GM12875 (cell line): ENCODE measurements around the gene PDZD8.
"Not testable (repeated sequence)": the region's sequence is repeated elsewhere in the genome, so short reads cannot be mapped to it uniquely, and the experiment has no call there.

Experiments used
- H3K4me3 ChIP-seq: one replicate; pipeline ENCODE4 v1.5.1; 2011; ENCODE audit warnings: low read depth, low read length, control low read depth
- TF ChIP-seq, protein P1 (sequence below): IDR thresholded peaks from 2 replicates; pipeline ENCODE4 v1.5.1; 2011; ENCODE audit warnings: low read depth, mild to moderate bottlenecking, control low read depth, inconsistent platforms, low read length, moderate library complexity, borderline replicate concordance; ENCODE audit not compliant: insufficient read depth

Gene PDZD8

GRCh38 chr10:117316701-117317100 is 58.5 kb downstream of the PDZD8 start:
- no peak overlapping the region for H3K4me3 ChIP-seq
- TF ChIP-seq, protein P1, sequence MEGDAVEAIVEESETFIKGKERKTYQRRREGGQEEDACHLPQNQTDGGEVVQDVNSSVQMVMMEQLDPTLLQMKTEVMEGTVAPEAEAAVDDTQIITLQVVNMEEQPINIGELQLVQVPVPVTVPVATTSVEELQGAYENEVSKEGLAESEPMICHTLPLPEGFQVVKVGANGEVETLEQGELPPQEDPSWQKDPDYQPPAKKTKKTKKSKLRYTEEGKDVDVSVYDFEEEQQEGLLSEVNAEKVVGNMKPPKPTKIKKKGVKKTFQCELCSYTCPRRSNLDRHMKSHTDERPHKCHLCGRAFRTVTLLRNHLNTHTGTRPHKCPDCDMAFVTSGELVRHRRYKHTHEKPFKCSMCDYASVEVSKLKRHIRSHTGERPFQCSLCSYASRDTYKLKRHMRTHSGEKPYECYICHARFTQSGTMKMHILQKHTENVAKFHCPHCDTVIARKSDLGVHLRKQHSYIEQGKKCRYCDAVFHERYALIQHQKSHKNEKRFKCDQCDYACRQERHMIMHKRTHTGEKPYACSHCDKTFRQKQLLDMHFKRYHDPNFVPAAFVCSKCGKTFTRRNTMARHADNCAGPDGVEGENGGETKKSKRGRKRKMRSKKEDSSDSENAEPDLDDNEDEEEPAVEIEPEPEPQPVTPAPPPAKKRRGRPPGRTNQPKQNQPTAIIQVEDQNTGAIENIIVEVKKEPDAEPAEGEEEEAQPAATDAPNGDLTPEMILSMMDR: no peak

DNA sequence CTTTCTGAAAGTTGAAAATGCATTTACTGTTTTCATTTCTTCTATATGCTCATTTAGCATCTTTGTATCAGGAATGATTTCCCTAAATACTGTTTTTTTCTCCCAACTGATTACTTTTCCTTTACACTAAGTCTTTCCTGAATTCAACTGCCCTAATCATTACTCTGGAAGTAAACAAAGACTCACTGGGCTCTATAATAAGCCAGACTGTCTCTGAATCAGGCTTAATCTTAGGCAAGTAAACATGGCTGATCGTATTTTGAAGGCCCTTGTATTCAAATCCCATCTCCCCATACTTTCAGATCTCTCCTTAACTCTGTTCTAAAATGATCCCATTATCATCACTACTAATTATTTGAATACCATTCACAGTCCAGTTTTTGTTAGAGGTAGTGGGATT is 61.6 kb downstream of the PDZD8 start:
- TF ChIP-seq, protein P1: no peak

DNA sequence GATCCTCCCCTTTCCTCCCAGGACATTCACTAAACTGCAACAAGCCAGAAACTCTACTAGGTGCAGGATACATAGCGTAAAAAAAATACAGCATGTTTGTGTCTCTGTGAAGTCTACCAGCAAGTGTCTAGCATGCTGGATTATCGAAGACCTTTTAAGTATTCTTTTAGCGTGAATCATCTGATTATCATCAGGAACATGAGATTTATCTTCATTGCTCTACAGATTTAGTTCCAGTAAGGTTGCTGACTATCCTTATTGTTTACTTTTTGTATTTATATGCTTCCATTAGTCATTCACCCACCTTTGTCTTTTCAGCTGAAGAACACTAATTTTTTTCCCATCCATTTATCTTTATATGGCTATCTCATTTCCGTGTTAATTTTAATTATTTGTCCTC is 62.8 kb downstream of the PDZD8 start:
- TF ChIP-seq, protein P1: no peak
- no peak overlapping the region for H3K4me3 ChIP-seq

More for the DNA sequence above, 61.6 kb downstream of the PDZD8 start:
- no peak overlapping the region for H3K4me3 ChIP-seq

GRCh38 chr10:117311261-117311660 is 64.0 kb downstream of the PDZD8 start:
- TF ChIP-seq, protein P1: no peak
- H3K4me3 ChIP-seq: no peak overlapping the region

DNA sequence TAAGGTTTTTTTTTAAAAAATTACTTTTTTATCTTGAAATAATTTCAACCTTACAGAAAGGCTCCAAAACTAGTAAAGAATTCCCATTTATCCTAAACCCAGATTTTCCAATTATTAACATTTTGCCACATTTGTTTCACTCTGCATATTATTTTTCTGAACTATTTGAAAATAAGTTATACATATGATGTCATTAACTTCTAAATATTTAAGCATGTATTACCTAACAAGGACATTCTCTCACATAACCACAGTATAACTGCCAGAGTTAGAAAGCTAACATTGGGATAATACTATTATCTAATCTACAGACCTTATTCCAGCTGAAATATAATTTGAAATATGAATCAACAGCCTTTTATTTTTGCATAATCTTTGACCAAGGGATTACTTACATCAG is 68.6 kb downstream of the PDZD8 start:
- TF ChIP-seq, protein P1: no peak
- H3K4me3 ChIP-seq: no peak overlapping the region

- H3K4me3 ChIP-seq: not testable (repeated sequence)
These were observed 71.8 kb downstream of the PDZD8 start for GRCh38 chr10:117303451-117303850.

DNA sequence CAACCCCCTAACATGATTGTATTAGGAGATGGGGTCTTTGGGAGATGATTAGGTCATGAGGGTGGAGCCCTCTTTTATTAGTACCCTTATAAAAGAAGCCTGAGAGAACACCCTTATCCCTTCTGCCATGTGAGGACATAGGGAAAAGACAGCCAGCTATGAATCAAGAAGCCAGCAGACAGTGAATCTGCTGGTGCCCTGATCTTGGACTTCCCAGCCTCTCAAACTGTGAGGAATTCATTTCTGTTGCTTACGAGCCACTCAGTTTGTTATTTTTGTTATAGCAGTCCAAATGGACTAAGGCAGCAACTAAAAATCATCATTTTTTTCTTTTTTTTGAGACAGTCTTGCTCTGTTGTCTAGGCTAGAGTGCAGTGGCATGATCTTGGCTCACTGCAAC is 74.6 kb downstream of the PDZD8 start:
- TF ChIP-seq, protein P1: no peak
- no peak overlapping the region for H3K4me3 ChIP-seq

DNA sequence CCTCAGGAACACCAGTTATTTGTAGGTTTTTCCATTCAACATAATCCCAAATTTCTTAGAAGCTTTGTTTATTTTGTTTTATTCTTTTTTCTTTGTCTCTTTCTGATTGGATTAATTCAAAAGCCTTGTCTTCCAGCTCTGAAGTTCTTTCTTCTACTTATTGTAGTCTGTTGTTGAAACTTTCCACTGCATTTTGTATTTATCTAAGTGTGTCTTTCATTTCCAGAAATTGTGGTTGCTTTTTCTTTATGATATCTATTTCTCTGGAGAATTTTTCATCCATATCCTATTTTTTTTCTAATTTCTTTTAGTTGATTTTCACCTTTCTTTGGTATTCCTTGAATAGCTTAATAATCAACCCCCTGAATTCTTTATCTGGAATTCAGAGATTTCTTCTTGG is 75.8 kb downstream of the PDZD8 start:
- TF ChIP-seq, protein P1: no peak
- H3K4me3 ChIP-seq: no peak overlapping the region
